ENCODE results near the gene TUFT1. TPM values are rescaled to one million over a fixed set of nuclear protein-coding genes. Genes with fewer than 3 reads are reported as not detected.
A peak's percentile ranks its signal among the peaks of the same experiment; 100 is the strongest.

The TUFT1 gene
- total and polyA plus RNA-seq, 2 of the 4 experiments (the other 2 are of a cell fraction): 21.2 to 30.3 TPM

DNA sequence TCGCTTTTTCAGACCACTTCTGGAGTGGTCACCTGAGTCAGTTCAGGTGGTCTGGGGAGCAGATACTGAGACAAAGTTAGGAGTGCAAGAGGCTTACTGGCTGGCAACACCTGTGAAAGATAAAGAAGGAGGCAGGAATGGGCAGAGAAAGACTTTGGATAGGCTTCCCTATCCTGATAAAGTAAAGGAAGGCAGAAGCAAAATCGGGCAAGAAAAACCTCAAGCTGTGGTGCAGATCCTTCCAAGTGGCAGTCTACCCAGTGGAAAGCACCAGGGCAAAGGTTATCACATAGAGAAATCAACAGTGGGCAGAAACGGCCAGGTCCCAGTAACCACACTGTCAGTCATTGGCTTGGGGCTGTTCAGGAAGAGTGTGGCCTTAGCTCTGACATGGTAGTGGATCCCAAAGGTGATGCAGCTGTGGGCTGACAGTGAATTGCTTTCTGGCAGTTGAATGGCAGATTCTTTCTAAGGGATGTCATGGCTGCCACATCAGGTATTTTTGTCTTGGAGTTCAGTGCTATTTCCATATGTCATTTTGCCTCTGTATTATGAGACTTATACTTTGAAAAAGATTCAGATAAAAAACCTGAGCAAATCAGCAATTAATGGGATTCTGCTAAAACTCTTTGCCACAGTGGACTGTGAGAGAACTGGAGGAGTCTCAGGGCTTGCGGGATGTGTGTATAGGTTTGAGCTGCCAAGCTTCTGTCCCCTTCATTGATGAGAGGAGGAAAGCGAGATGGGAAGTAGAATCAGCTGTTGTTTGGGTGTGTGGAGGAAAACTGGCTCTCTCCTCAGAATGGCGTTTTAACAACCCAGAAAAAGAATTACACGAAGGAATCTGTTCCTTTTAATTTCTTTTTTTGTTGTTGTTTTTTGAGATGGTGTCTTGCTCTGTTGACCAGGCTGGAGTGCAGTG, 37.0 kb upstream of the TUFT1 start:
- Histone ChIP-seq H3K27me3 (ENCODE audit: control insufficient read depth, insufficient read depth, low read length) (peaks cover 17% of the 10 kb centered on the region), H3K23ac (ENCODE audit: low read depth, low read length) (no peak overlapping the region), H2AFZ (replicated peaks; ENCODE audit: low read length, poor library complexity) (peak overlapping the region; percentile 4), H3K36me3 (ENCODE audit: control insufficient read depth, insufficient read depth, low read length) (no peaks in the 10 kb centered on the region), H3K4ac (ENCODE audit: low read depth, low read length) (no peak overlapping the region), H3K4me3 (ENCODE audit: insufficient read depth, low read depth, low read length) (no peak overlapping the region), H4K5ac (ENCODE audit: low read depth, low read length) (no peak overlapping the region), H3K56ac (ENCODE audit: extremely low read depth, insufficient read depth, low read length) (no peak overlapping the region), H3K4me2 (ENCODE audit: low read depth, low read length) (no peak overlapping the region), H3K4me1 (ENCODE audit: control insufficient read depth, insufficient read depth, low read length) (peaks cover 1% of the 10 kb centered on the region; the same call in 1 of the 2 replicates), H2AK9ac (replicated peaks; ENCODE audit: low read depth, low read length, poor library complexity) (no peak overlapping the region), H2AK5ac (ENCODE audit: low read depth, low read length) (no peak overlapping the region; the same call in 1 of the 2 replicates), H2BK120ac (ENCODE audit: low read depth, low read length) (no peak overlapping the region), H3K9me3 (ENCODE audit: control insufficient read depth, insufficient read depth, low read length) (no peaks in the 10 kb centered on the region), H3K9me1 (ENCODE audit: insufficient read depth, low read length) (no peaks in the 10 kb centered on the region; the same call in 1 of the 2 replicates), H3K18ac (ENCODE audit: low read depth, low read length) (no peak overlapping the region), H3K27ac (ENCODE audit: insufficient read depth, low read length) (no peak overlapping the region), H4K91ac (ENCODE audit: insufficient read depth, low read depth, low read length) (no peak overlapping the region), H2BK15ac (ENCODE audit: low read depth, low read length) (no peak overlapping the region), H3K9ac (ENCODE audit: low read depth, low read length) (no peak overlapping the region), H4K20me1 (ENCODE audit: insufficient read depth, low read length) (no peaks in the 10 kb centered on the region), H2BK20ac (ENCODE audit: low read depth, low read length) (no peak overlapping the region), H3K79me1 (ENCODE audit: low read depth in 1 of 2, low read length in 2 of 2) (no peaks in the 10 kb centered on the region), H2BK5ac (ENCODE audit: low read depth, low read length, poor library complexity, severe bottlenecking) (no peak overlapping the region), H4K8ac (ENCODE audit: low read depth in 2 of 2, low read length in 2 of 2) (no peak overlapping the region), H3K14ac (replicated peaks; ENCODE audit: low read depth, low read length) (no peak overlapping the region)
- ATAC-seq (ENCODE audit: low read depth) (no peak), DNase-seq (no peak)
- 40% methylated on average over 2 of the region's 7 CpGs; no CpG with 5 or more reads in 1 of the 2 experiments for WGBS, 2 experiments (ENCODE audit: extremely low coverage in 2 of 2, insufficient read length in 1 of 2)
- dilution Hi-C loops (cut with HindIII; ENCODE audit: low sequenced_read_pairs, unreplicated experiment) (no loop called here), intact Hi-C loops (cut with micrococcal nuclease) (no loop called here), in situ Hi-C loops (cut with MboI; ENCODE audit: low sequenced_read_pairs) (no loop called here)
- TF ChIP-seq RFX5 (IDR thresholded peaks at IDR 0.05; ENCODE audit: low read depth, low read length) (no peak), MXI1 (IDR thresholded peaks at IDR 0.05; ENCODE audit: borderline replicate concordance, low read depth, low read length) (no peak)
- no TSS peak for BruUV-seq (replicated peaks)
- POLR2A ChIA-PET (ENCODE audit: unreplicated experiment): no interaction called here
- CTCF ChIA-PET: interaction anchor here (0.6 kb wide), 1 partner anchor 197 kb away, joined by 4 read pairs; no protein-coding TSS in a partner anchor
